VCaP (cell line): ENCODE results near the gene STK25.
A peak's percentile ranks its signal among the peaks of the same experiment; 100 is the strongest.

Experiments used
- H3K27ac ChIP-seq: fragments of 450-650 bp; 2 replicates; pipeline ENCODE4 v1.5.1; 2017
- TF ChIP-seq, protein P1 (sequence below): fragments of 450-650 bp; conservative IDR thresholded peaks from 2 replicates; pipeline ENCODE4 v1.5.1; 2017; ENCODE audit warnings: mild to moderate bottlenecking, moderate library complexity

Gene STK25

GRCh38 chr2:241509155-241509784 is 886 bp upstream of the STK25 start:
- TF ChIP-seq, protein P1, sequence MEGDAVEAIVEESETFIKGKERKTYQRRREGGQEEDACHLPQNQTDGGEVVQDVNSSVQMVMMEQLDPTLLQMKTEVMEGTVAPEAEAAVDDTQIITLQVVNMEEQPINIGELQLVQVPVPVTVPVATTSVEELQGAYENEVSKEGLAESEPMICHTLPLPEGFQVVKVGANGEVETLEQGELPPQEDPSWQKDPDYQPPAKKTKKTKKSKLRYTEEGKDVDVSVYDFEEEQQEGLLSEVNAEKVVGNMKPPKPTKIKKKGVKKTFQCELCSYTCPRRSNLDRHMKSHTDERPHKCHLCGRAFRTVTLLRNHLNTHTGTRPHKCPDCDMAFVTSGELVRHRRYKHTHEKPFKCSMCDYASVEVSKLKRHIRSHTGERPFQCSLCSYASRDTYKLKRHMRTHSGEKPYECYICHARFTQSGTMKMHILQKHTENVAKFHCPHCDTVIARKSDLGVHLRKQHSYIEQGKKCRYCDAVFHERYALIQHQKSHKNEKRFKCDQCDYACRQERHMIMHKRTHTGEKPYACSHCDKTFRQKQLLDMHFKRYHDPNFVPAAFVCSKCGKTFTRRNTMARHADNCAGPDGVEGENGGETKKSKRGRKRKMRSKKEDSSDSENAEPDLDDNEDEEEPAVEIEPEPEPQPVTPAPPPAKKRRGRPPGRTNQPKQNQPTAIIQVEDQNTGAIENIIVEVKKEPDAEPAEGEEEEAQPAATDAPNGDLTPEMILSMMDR, result no peak
- H3K27ac ChIP-seq, result peak overlapping the region; percentile 91

DNA sequence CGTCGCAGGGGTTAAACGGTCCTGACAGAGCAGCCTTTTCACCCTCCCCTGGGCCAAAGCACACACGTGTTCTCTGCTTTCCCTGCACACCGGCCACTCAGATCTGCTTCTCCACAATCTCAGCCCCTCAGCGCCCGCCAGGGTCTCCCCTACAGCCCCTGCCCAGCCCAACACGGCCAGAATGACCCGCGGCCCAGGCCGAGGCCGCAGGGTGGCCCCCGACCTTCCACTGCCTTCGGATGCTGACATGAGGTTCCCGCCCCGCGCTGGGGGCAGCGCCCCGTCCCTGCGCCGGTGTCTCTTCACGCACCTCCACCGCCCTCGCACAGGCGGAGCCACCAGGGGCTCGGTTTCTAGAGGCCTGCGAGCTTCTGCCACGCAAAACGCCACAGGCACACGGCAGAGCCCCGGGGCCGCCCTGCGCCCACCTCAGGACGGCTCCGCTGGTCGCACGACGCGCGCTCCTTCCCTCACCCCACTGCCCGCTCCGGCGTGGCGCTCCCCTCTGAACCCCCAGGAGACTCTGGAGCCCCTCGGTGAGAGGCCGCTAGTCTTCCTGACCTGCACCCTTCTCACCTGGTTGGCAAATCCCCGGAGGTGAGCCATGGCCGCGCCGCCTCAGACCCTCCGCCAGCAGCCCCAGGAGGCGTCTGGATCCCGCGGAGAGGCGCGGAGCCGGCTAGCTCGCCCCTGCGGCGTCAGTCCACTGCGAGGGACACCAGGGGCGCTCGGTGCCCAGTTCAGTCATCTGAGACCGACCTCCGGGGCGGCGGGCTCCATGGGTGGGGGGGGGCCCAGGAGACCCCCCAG is 749 bp downstream of the STK25 start:
- TF ChIP-seq, protein P1, result peak; percentile 51; the same call in 1 of the 2 replicates
- H3K27ac ChIP-seq, result peak overlapping the region; percentile 91

DNA sequence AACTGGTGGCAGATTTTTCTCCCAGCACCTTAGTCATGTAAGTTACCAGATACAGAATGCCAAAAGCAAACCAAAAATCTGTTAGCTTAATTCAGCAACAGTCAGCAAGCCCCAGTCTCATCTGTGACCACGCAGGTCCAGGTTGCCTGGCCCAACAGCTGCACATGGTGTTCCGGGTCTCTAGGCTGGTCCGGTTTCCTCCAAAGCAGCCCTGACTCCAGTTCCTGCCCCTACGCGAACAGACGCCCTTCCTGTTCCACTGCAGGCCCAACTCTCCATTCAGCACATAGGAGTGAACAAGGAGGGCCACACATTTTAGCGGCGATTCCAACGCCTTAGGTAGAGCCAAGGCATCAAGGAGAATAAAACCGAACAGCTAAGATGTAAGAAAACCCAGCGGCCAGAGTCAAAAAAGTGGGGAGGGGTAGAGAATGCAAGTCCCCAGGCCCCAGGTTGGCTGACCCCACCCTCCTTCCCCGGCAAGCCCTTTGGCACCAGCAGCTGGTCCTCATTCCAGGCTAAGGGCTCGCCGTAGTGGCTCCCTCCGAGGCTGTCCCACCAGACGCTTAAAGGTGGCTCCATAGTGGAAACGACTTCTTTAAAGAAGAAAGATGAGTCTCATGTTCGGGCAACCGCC is 1.5 kb downstream of the STK25 start:
- peak overlapping the region; percentile 91 for H3K27ac ChIP-seq
- TF ChIP-seq, protein P1, result no peak

DNA sequence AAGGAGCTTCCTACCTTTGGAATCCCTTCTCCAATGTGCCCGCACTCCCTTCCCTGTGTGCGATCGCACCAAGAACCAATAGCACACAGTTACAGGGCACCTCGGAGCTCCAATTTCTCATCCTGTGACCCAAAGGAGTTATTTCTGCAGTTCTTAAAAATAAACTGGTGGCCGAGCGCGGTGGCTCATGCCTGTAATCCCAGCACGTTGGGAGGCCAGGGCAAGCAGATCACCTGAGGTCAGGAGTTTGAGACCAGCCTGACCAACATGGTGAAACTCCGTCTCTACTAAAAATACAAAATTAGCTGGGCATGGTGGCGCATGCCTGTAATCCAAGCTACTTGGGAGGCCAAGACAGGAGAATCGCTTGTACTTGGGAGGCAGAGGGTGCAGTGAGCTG is 2.1 kb downstream of the STK25 start:
- peak overlapping the region; percentile 91 for H3K27ac ChIP-seq

GRCh38 chr2:241505781-241506201 is 2.6 kb downstream of the STK25 start:
- H3K27ac ChIP-seq, result peak overlapping the region; percentile 91
- TF ChIP-seq, protein P1, result no peak

DNA sequence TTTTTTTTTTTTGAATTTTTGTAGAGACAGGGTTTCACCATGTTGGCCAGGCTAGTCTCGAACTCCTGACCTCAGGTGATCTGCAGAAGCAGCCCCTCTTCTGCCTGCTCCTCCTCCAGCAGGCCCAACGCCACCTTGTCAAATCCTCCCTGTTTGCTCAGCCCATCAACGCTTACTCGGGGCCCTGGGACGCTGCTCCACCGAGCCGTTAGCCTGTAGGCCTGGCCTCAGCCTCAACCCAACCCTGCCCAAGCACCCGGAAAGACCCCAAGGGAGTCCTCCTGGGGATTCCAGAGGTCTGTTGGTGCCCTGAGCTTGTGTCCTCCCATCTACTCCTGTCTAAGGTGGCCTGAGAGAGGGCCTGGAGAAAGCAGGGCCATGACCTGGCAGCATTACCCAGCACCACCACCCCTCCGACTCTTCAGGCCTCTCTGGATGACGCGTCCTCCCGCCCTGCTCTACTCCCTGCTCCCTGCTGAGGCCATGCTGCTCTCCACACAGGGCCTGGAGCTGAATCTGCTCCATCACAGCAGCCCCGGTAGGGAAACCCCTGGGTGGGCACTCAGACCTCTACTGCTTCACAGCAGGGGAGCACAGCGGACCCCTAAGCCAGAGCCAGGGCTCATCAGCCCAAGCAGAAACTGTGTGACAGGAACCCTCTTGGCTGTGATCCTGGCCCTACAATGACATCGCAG is 3.2 kb downstream of the STK25 start:
- H3K27ac ChIP-seq, result peak overlapping the region; percentile 91
- TF ChIP-seq, protein P1, result no peak

DNA sequence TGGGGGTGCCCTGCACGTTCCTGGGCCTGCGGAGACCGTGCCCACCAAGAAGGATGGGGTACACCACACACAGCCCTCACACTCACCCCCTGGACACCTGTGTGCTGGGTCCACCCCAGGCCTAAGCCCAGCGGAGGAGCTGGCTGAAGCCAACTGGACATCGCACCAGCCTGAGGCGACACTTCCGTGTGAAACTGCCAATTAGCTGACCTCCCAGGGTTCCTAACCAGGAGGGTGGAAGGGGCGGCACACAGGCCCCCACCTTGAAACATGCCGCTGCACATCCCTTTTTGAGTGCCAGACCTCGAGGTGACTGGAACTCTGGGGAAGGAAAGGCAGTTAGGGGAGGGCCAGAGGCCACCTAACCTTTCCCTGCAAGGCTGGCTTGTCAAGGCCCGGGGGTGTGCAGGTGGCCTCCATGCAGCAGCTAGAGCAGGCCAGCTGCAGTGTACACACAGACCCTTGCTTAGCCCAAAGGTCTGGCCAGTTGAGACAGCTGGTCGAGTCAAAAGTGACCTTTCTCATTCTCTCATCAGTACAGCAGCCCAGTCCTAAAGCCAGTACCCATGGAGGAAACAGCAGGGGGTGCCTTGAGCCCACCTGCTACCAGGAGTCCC is 4.5 kb downstream of the STK25 start:
- TF ChIP-seq, protein P1, result no peak
- no peak overlapping the region for H3K27ac ChIP-seq
